Fibroblast of gingiva (primary cell): ENCODE results near the gene COL6A3.

Experiments used
- DNase-seq: peaks from one replicate; pipeline ENCODE4 v3.0.0-alpha.2; 2011; ENCODE audit warnings: low read depth

The COL6A3 gene

DNA sequence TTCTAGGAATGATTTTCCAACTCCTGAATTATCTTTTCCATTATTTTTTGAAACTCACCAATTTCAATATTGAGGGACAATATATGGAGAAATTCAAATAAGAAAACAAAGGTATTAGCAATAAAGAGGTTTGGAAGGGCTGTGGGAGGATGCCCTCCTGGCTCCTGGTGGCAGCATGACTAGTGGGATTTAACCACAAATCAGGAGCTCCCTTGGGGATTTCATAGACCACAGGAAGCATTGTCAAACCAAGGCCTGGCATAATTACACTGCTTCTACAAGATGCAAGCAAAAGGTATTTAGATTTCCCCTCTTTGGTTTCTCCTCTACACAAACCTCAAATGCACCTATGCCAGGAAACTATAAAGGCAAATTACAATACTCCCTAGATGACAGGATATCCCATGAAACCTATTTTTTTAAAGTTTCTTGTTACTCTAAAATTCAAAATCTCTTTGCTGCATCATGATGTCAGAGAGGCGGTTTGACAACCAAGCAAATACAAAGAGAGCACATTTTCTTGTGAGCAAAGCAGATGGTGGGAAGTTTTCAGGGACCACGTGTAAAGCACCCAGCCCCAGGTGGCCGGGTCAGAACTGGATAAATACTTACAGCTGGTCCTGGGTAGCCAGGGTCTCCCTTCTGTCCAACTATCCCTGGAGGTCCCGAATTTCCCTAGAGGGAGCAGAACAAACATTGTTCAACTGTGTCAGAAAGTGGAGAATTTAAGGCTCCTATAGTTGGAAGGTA is 67.9 kb downstream of the COL6A3 start:
- DNase-seq: no peak

DNA sequence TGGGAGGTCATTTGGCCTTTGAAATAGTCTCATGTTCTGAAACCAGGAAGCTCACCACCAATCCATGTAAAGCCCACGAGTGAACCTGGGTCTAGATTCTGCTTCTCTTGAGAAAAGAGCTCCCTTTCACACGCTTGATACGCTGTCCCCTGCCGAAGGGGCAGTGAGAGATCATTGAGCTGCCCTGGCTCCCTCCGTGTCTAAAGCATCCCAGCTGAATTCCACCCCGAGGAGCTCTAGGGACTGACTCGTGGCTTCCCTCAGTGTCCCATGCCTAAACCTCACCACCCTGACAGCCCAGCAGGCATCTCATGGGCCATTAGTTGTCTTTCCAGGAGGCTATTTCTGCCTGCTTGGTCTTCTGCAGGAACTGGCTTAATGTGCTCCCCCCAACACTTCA is 68.6 kb downstream of the COL6A3 start:
- no peak for DNase-seq

DNA sequence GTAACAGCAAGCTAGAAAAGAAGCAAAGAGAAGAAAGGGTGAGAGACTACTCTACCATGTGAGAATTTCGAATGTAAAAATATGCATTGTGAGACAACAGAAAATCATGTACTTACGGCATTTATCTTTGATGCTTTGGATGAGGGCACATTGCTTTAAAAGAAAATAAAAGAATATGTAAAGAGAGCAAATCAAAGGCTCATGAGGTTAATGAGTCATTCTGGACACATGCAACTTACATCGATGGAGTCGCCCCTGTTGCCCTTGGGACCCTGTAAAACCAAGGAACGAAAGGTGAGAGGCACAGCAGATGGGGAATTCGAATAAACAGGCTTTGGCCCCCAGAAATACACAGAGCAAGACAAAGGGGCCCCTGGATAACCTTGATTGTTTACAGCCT is 69.0 kb downstream of the COL6A3 start:
- DNase-seq: no peak

DNA sequence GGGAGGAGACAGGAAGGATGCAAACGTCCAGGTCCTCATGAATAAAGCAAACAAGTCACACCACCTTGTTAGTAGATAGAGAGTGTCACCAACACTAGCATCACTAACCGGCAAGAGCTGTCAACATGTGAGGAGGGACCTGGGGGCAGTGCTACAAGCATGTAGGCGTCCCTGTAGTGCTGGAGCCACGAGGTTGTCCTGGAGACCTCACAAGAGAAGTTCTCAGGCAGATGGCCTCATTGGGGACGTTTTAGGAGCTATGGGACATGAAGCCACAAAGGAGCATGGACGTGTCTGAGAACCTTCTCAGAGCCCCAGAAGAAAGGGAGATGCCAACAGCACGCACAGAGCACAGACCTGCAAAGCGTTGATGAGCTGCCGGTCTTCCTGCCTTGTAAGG is 70.0 kb downstream of the COL6A3 start:
- DNase-seq: no peak

DNA sequence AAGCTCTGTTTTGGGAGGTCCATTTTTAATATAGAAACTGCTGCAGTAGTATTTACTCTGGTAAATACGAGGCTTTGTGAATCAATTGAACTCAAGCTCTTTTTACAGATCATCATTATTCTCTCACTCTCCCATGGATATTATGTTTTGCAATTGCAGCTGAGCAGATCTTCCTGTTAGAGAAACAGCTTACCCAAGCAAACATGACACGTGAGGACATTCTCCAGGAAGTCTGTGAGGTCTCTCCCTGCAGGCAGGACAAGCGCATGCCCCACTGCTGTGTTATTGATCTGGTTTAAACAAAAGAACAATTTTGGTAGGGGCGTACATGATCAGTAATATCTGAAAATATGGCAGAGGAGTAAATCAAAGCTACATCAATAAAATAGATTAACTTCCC is 72.1 kb downstream of the COL6A3 start:
- DNase-seq: peak; percentile 66

DNA sequence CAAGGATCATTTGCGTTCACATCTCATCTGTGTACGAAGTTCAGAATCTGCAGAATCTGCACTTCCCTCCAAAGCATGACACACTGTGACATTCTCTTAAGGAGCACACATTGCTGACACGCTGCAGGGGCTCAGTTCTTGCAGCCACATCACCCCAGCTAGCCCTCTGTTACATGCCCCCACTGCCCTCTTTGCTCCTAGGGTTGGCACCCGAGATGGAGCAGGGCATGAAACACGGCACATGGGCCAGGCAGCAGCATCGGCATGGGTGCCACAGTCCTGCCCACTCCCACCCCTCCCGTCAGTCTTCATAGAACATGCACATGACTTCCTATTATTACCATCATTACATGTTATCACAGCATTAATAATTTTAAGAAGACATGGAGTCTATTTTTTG is 76.4 kb downstream of the COL6A3 start:
- no peak for DNase-seq

DNA sequence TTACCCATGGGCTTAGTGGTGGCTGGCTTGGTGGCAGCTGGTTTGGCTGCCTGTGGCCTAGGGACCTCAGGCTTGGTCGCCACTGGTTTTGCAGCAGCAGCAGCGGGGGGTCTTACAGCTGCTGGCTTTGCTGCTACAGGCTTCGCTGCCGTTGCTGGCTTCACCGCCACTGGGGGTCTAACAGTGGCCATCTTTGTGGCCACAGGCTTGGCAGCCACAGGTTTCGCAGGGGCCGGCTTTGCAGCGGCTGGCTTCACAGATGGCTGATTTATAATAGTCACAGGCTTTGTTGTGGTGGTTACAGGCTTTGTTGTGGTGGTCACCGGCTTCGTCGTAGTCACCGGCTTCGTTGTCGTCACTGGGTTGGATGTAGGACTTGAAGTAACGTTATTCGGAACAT is 77.8 kb downstream of the COL6A3 start:
- DNase-seq: no peak

DNA sequence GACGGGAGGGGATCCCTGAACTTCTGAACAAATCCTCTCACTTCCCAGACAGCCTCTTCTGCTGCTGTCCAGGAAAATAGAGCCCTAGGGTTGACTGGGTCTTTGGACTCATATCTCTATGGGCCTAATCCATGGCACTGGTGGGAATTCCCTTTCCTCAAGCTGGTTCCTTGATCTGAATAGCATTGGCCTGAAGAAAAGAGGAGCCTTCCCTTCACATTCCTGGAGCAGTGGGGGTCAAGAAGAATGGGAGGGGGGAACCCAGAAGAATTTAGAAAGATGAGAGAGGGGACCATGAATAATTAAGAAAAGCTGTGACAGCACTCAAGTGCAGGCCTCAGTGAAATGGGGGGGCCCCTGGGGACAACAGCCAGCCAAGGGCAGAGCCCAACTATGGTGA is 80.2 kb downstream of the COL6A3 start:
- no peak for DNase-seq

DNA sequence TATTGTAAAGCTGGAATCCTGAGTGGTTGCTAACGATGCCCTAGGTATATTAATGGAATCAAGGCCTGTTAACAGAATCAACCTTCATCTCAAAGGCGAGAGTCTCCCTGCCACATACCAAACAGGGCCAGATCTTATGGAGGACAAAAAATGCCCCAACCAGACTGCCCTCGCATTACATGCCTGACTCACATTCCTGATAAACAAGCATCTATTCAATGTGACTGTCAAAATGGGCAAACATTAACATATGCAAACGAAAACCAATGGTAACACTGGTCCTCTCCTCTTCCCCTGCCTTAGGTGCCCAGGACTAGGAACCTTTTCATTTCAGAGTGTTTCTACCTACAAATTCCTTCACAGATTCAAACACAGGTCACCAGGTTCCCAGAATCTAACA is 83.4 kb downstream of the COL6A3 start:
- no peak for DNase-seq

DNA sequence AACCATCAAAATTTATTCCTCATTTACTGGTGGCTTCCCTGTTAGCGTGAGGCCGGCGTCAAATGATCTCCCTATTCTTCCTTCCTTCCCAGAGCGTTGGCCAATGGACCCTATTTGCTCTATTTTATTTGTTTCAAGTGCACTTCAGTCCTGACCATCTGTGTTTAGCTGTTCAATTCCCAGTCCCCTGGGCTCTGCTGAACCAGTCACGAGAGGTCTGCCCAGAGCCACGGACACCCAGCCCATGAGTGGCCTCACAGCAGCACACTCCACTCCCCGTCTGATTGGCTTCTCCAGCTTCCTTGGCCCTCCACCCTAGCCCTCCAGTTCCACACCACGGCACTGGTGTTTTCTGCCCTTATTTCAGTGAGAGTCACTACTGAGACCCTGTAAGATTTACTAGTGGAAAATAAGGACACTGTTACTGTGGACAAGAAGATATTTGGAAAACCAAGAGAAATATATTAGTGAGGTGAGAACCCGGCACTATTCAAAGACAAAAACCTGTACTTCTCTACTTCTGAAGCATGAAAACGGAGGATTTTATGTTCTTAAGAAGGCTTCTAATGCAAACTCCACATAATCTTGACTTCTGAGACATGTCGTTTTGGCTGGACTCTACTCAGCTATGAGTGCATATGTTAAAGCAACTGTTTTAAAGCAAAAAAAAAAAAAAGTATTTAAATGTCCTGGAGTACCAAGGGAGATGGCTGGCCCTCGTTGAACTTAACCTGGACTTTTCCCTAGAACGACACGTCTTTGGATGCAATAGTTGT is 86.6 kb downstream of the COL6A3 start:
- no peak for DNase-seq

DNA sequence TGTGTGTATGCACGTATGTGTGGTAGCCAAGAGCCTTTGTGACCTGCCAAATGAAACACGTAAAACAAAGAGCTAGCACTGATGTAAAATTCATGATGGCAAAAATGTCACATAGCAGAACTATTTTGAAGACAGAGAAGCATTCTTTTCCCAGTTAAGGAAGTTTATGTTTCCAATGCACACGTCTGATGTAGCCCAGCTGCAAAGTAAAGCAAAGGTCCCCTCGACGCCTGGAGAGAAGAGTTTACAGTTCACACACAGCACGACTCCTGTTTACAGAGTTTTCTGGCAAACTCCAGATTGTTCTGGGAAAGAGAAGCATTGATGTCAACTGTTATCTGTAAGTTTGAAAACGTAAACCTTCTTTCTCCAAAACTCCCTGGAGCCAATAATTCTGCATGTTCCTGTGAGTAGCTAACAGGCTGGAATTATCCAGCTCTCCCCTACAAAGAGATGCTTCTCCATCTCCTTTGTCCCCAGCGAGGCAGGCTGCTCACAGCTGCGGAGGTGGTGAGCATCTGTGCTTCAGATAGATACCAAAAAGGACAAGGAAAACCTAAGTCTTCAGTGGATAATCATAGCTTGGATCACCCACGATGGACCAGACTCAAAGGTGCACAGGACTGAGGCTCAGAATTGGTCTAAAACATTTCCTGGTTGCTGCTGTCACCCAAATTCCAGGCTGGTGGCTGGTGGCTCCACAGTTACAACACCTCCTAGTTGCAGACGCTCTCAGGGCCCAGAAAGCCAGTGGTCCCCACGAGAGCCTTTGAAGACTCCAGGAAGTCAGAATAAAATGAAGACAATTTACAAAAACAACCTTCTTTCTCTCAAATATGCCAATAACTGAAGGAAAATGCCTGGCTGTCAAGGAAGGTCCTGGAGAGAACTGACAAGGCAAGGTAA is 87.4 kb downstream of the COL6A3 start:
- peak; percentile 56 for DNase-seq

DNA sequence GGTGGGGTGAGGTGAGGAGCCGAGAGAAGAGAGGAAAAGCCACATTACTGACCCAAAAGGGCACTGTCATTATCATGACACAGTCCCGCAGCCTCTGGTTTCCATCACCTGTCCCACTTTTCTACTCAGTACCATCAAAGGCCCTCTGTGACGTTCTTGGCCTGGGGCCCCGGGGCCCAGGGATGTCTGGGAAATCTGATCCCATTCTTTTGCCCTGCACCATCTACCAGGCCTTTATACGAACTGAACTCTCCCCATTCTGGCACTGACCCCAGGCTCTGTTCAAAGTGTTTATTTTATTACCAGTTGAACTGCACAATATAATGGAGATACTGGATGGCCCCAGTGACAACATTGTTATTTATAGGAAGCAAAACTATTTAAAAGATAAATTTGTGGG is 89.1 kb downstream of the COL6A3 start:
- peak; percentile 46 for DNase-seq

DNA sequence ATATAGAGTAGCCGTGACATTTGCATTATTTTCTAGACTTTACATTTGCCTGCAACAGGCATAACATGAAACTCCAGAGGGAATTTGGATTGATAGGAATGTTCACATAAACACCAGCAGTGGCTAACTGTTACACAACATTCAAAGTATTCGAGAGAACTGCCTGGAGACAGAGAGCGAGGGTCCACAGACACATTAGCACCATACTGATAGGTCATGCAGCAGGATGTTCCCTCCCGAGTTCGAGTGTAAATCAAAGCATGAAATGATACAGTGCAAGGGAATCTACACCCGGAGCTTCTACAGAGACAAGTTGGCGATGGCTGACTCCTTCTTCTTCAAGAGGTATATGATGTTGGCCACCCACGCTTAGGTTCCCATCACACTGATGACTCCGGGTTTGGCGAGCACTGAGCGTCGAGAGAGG is 89.5 kb downstream of the COL6A3 start:
- DNase-seq: peak; percentile 62

DNA sequence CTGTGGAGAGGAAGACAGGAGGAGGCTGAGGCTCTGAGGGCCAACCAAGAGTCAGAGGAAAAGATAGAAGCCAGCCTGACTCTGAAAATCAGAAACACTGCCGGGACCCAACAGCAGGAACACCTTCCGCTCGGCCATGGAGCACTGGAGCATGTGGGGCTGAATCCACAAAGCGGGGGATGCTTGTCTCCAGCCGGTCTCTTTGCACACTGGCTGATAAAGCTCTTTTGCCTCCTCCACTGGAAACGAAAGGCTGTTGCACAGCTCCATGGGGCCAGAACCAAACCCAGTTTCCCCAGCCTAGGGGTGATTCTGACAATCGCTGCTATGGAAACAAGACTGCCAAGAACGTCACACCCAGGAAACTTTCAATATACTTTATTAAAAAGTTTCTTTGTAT is 90.3 kb downstream of the COL6A3 start:
- DNase-seq: no peak

DNA sequence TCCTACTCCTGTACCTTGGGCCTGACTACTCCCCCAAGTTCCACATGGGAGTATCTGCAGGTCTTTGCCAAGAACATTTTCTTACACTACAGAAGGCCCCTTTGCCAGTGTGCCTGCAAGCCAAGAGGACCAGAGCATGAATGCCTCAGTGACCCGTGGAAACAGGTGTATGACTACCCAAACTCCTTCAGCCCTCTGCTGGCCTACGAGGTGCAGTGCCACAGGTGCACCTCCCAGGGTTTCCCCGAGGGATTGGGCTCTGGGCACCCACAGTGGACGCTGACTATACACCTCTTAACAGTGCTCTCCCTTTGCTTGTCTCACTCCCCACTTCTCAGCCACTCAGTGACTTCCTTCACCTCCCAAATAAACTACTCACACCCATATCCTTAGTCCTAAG is 91.4 kb downstream of the COL6A3 start:
- DNase-seq: no peak

DNA sequence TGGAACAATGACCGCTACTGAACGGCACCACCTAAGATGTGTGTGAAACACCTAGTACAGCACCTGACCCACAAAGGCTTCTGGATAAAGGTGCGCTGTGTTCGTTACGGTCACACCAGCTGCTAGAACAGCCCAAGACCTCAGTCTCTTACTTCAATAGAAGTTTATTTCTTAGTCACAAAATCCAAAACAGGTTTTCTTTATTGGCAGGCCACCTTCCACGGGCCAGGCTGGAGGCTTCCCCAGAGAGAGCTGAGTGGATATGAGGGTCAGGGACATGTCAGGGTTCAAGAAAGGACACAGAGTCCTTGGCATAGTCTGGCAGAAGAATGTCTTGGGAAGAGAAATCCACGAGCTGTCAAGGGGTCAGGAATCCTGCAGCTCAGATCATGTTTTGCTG is 92.2 kb downstream of the COL6A3 start:
- DNase-seq: peak; percentile 45

DNA sequence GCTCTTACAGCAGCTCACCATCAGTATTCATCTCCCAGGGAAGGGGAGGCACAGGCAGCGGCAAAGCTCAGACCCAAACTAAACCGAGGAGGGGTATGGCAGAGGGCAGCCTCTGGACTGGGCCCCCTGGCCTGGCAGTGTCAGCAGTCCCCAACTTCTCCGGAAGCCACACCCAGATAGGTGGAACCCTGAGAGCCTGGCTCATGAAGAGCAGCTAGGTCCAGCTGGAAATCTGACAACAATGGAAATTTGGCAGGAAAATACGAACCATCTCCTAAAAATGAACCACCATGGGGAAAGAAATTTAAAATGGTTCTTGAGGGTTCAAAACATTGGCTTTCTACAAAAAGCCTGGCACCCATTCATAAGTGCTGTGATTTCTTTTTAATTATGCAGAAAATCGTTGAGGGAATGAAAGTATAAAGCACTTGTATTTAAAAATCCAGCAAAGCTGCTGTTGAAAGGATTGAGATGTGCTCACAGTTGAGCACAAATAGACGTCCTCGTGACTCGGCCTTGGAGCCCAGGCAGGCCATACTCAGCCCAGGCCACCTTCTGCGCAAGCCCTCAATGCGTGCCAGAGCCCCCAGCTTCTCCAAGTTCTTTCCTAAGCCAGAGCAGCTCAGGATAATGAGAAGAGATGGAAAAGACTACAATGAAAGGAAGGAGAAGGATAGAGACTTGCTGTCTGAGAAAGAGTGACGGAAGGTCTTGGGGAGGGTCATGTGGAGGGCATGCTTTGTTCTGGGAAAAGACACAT is 93.0 kb downstream of the COL6A3 start:
- peak; percentile 70 for DNase-seq

DNA sequence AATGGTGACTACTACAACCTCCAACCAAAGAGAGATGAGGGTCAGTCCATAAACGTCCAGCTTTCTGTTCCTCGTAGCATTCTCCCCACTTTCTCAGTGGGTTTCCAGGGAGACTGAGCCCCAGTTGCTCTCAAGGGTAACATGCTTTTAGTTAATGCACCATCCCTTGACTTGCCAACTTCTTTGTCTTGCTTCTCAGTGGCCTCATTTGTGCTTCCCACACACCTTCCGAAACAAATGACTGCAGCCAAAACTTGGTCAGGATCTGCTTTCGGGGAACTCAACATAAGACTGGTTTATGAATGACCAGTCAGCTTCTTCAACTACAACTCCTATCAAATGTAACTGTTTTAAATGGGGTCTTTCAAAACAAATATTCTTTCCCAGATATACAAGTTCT is 94.1 kb downstream of the COL6A3 start:
- no peak for DNase-seq

DNA sequence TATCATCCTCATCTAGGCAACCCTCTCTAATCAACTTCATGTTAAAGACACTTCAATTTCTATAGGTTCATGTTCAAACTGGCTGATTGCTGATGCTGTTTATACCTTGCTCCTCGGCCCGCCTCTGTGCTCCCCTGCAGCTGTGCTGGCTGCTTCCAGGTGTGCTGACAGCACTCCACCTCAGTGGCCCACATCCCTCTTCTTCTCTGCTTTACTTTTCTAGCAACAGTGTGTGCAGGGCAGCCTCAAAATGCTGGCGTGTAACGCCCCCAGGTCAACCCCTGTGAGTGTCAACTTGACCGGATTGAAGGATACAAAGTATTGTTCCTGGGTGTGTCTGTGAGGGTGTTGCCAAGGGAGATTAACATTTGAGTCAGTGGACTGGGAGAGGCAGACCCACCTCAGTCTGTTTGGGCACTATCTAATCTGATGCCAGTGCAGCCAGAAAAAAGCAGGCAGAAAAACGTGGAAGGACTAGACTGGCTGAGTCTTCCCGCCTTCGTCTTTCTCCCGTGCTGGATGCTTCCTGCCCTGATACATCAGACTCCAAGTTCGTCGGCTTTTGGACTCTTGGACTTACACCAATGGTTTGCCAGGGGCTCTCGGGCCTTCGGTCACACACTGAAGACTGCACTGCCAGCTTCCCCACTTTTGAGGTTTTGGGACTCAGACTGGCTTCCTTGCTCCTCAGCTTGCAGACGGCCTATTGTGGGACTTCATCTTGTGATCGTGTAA is 94.7 kb downstream of the COL6A3 start:
- peak; percentile 50 for DNase-seq

DNA sequence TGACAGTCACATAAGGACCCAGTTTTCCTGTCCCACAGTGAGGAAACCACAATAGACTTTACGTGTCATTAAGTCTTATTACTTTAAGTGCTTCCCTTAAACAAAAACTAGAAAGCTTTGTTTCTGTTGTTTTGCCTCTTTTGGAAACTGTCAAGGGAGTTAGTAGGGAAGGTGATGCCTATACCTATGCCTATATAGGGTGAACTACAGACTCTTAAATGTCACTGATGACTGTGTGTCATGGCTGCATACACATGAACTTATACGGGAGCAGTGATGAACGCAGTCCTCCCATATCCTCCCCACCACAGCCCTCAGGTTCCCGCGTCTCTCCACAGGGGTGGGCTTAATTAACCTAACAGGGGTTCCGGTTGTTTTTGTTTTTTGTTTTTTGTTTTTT is 97.6 kb downstream of the COL6A3 start:
- DNase-seq: no peak

DNA sequence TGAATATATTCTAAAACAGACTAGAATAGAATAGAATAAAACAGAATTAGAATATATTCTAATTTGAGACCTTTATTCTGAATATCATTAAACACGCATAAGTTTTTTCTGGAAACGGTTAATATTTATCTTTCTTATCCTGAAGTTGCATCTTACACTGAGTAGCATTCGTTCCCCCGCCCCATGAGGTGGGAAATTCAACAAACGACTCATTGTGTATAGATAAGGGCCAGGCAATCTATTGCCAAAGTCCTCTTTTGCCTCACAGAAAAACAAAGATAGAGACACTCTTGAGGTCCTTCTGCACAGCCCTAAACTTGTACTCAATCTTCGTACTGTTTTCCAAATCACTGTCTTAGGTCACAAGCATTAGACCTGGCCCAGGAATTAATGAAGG is 98.1 kb downstream of the COL6A3 start:
- no peak for DNase-seq
